Heart right ventricle (tissue), 16 donors: ENCODE measurements around the gene ALPL. TPM values are rescaled to one million over a fixed set of nuclear protein-coding genes. Genes with fewer than 3 reads are reported as not detected.
"Not testable (repeated sequence)": the region's sequence is repeated elsewhere in the genome, so short reads cannot be mapped to it uniquely, and the experiment has no call there.

Experiments used
- ATAC-seq, 8 donors: fragments of 200-7000 bp; cut with Tn5 transposase; one replicate each; pipeline ENCODE4 v1.9.1; 2020; ENCODE audit warnings: mild to moderate bottlenecking in 8 of 8, moderate library complexity in 8 of 8, moderate number of reproducible peaks in 1 of 8
- DNase-seq, 2 donors: peaks; one replicate each; pipeline ENCODE4 v3.0.0-alpha.2; 2020
- H3K27ac ChIP-seq, 10 donors: fragments of 200-600 bp; sonication (generic) in 2 of 10; one replicate each; pipeline versions ENCODE4 v1.5.0 to v1.8.0; 2020 to 2022; ENCODE audit warnings: mild to moderate bottlenecking in 3 of 10
- H3K27me3 ChIP-seq, 7 donors: fragments of 200-600 bp; one replicate each; pipeline ENCODE4 v1.8.0; 2021 to 2022; ENCODE audit warnings: mild to moderate bottlenecking in 2 of 7
- H3K36me3 ChIP-seq, 9 donors: fragments of 200-600 bp; sonication (generic) in 1 of 9; one replicate each; pipeline versions ENCODE4 v1.5.0 to v1.8.0; 2020 to 2022; ENCODE audit warnings: mild to moderate bottlenecking in 2 of 9
- H3K4me1 ChIP-seq, 9 donors: fragments of 200-600 bp; sonication (generic) in 1 of 9; one replicate each; pipeline versions ENCODE4 v1.5.0 to v1.8.0; 2020 to 2022; ENCODE audit warnings: mild to moderate bottlenecking in 4 of 9
- H3K4me3 ChIP-seq, 10 donors: fragments of 200-600 bp; sonication (generic) in 2 of 10; one replicate each; pipeline versions ENCODE4 v1.5.0 to v1.8.0; 2020 to 2022; ENCODE audit warnings: mild to moderate bottlenecking in 7 of 10, moderate library complexity in 2 of 10
- H3K9me3 ChIP-seq, 11 donors: fragments of 200-600 bp in 10 of 11; sonication (generic) in 2 of 11; one replicate each; pipeline versions ENCODE4 v1.5.0 to v1.8.0; 2013 to 2022; ENCODE audit warnings: mild to moderate bottlenecking in 2 of 11, control low read depth in 1 of 11, moderate library complexity in 1 of 11
- WGBS, 2 donors: extraction: QIAGEN DNeasy Blood & Tissue Kit; methylation state at CpG; one replicate each; pipeline ENCODE4 v1.1.7; 2013; ENCODE audit warnings: inconsistent platforms in 1 of 2; 5-methylcytosine and 5-hydroxymethylcytosine counted together
- intact Hi-C, 10 donors: fragments of 100-400 bp; cut with DNase I; formaldehyde crosslinking; loops; one replicate each; pipeline versions ENCODE4 v1.11.1 to v1.14.2; 2022
- long read RNA-seq, 3 donors: library from polyadenylated mRNA; unstranded; transcript quantifications; one replicate each; pipeline ENCODE4 v2.0.0, GENCODE V29; 2020 to 2021
- polyA plus RNA-seq, 2 donors: library from polyadenylated mRNA; stranded (reverse); fragments of 200-250 nt; gene quantifications; one replicate each; pipeline ENCODE4 v1.2.3, GENCODE V29; 2013
- total RNA-seq, 10 donors: library from RNA; stranded (reverse); fragmentation: NEBNext Ultra II Directional in 3 of 10; extraction: Animal tissue kit (Norgen Biotek cat#: 25700) in 3 of 10; gene quantifications; one replicate each; pipeline versions ENCODE4 v1.2.1 to v1.2.4, GENCODE V29; 2021 to 2023
- TF ChIP-seq, protein P1 (sequence below), 9 donors: fragments of 200-600 bp; sonication (generic) in 2 of 9; IDR thresholded peaks; one replicate each; pipeline versions ENCODE4 v1.5.0 to v1.8.0; 2021 to 2022; ENCODE audit warnings: antibody characterized with exemption in 9 of 9, mild to moderate bottlenecking in 5 of 9, moderate library complexity in 1 of 9
- donor health status: Arrhythmogenic right ventricular cardiomyopathy.
- donor health status: ischemic (EF 13 %, LVEDD 7.1; RV severe dilation, severe dysfunction).
- donor health status: healthy with polysubstance abuse.
- donor health status: DM: no; HTN: yes; CAD: no.
- donor health status: DM: no; HTN: no; CAD: no.
- donor health status: ischemic (EF 25% LVEDD 6.9; RV normal size, moderate dysfunction).
- donor health status: ischemic (EF 25% LVEDD 5.7; RV mildly dilated, moderate dysfunction).
- donor health status: healthy.
- donor health status: DM: yes; HTN: yes; CAD: no.
- donor health status: Ischemic cardiomyopathy.
- donor health status: ischemic (EF 35%, LVEDD 5.7; RV mildly dilated, moderate dysfunction).
- donor health status: nonischemic (EF 11% LVEDD 7.7; RV severe dilation, severe dysfunction).
- donor health status: DM: yes; HTN: yes; CAD: no.
- donor health status: PGD.
- donor health status: ischemic (EF 29% LVEDD 5.4; RV normal size, mild dysfunction).
- donor health status: nonischemic (EF 23%, LVEDD 6.1; RV moderate dilation, normal function).

The ALPL gene
- 10 to 100 TPM in 5 of 10 donors, 1 to 10 TPM in 5; 7.1 to 19.2 (median 9.3) TPM for total RNA-seq
- polyA plus RNA-seq = 10 to 100 TPM in 1 of 2 donors, 1 to 10 TPM in 1; 7.9 to 21.1 TPM
- long read RNA-seq, donor 1, transcript ALPL-204 (12 exons, 2,589 nt) = major isoform, 5 of 11 reads
- long read RNA-seq, donor 1, partial matches to known transcripts = 0 of 11 reads
- long read RNA-seq, donor 1, other reads (novel, unspliced or antisense) = 4 of 11 reads
- long read RNA-seq, donor 2, partial matches to known transcripts = 1 of 8 reads
- long read RNA-seq, donor 2, other reads (novel, unspliced or antisense) = 3 of 8 reads
- long read RNA-seq, donor 3, transcript ALPL-204 (12 exons, 2,589 nt) = major isoform, 23 of 39 reads
- long read RNA-seq, donor 3, partial matches to known transcripts = 7 of 39 reads
- long read RNA-seq, donor 3, other reads (novel, unspliced or antisense) = 6 of 39 reads

- H3K9me3 ChIP-seq = no peaks in the 10 kb centered on the region
- WGBS, 2 donors = 7% methylated on average over 66 to 67 of the region's 67 CpGs
- intact Hi-C loops = loop anchor here (1.0 to 10.0 kb wide), 11 partner anchors 63 to 149 kb away; no protein-coding TSS in a partner anchor
- peak within 1 kb of the TSS in 7 of 10 donors; percentile 14 to 70 (median 57) for H3K27ac ChIP-seq
- TF ChIP-seq, protein P1, sequence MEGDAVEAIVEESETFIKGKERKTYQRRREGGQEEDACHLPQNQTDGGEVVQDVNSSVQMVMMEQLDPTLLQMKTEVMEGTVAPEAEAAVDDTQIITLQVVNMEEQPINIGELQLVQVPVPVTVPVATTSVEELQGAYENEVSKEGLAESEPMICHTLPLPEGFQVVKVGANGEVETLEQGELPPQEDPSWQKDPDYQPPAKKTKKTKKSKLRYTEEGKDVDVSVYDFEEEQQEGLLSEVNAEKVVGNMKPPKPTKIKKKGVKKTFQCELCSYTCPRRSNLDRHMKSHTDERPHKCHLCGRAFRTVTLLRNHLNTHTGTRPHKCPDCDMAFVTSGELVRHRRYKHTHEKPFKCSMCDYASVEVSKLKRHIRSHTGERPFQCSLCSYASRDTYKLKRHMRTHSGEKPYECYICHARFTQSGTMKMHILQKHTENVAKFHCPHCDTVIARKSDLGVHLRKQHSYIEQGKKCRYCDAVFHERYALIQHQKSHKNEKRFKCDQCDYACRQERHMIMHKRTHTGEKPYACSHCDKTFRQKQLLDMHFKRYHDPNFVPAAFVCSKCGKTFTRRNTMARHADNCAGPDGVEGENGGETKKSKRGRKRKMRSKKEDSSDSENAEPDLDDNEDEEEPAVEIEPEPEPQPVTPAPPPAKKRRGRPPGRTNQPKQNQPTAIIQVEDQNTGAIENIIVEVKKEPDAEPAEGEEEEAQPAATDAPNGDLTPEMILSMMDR (IDR thresholded peaks at IDR 0.05) = peak in 2 of 9 donors; percentile 2 to 36
- peak within 1 kb of the TSS in 9 of 10 donors; percentile 29 to 60 (median 52) for H3K4me3 ChIP-seq
- peaks cover 10 to 43% (median 23%) of the 10 kb centered on the region in 9 donors for H3K4me1 ChIP-seq
- ATAC-seq (peak in 4 of 8 donors; percentile 4 to 20 (median 12)), DNase-seq (peak in 1 of 2 donors; percentile 25)
- H3K36me3 ChIP-seq = no peaks in the 10 kb centered on the region
- peaks cover 0 to 49% (median 20%) of the 10 kb centered on the region in 7 donors for H3K27me3 ChIP-seq
Measured at GRCh38 chr1:21509351-21510112, at the start of gene ALPL. Gene ALPL (plus strand): TSS chr1:21509423. CDS start chr1:21554082, 44,659 bp downstream.

- H3K27me3 ChIP-seq, ATAC-seq, DNase-seq, intact Hi-C loops, H3K4me3 ChIP-seq, H3K9me3 ChIP-seq, H3K27ac ChIP-seq, H3K4me1 ChIP-seq: not testable (repeated sequence)
- peaks cover 0 to 35% (median 0%) of the 10 kb centered on the region in 9 donors for H3K36me3 ChIP-seq
Measured at GRCh38 chr1:21465127-21465526, 44.1 kb upstream of the ALPL start.

DNA sequence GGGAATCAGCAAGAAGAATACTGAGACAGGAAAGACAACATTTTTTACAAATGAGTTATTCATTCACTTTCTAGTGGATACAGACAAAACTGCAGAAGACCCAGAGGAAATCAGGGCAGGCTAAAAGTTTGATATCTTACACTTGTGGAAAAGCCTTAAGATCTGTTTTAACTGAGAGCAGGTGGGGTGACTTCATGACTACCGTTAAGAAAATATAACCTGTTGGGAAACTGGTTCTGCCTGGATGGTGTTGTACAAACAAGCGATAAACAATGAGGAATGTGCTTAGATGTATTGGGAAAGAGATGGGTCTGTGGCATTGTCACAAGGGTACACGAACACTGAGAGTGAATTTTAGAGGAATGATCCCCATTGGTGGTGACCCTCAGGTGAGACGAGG is 41.3 kb upstream of the ALPL start:
- H3K4me3 ChIP-seq, H3K27ac ChIP-seq, DNase-seq, H3K27me3 ChIP-seq, H3K9me3 ChIP-seq, ATAC-seq, H3K4me1 ChIP-seq, intact Hi-C loops: not testable (repeated sequence)
- WGBS, 2 donors = 79 to 81% methylated on average over 4 of the region's 4 CpGs
- peaks cover 0 to 60% (median 0%) of the 10 kb centered on the region in 9 donors for H3K36me3 ChIP-seq

- H3K4me3 ChIP-seq = no peak overlapping the region
- 48 to 52% methylated on average over 10 of the region's 10 CpGs for WGBS, 2 donors
- H3K27ac ChIP-seq = no peak overlapping the region
- TF ChIP-seq, protein P1 (IDR thresholded peaks at IDR 0.05) = peak in 5 of 9 donors; percentile 15 to 27 (median 18)
- no peaks in the 10 kb centered on the region for H3K4me1 ChIP-seq
- no peak for ATAC-seq
- peaks cover 0 to 67% (median 0%) of the 10 kb centered on the region in 9 donors for H3K36me3 ChIP-seq
- no peaks in the 10 kb centered on the region for H3K27me3 ChIP-seq
- H3K9me3 ChIP-seq = no peaks in the 10 kb centered on the region
- no peak for DNase-seq
- intact Hi-C loops = no loop called here
Measured at GRCh38 chr1:21468599-21468998, 40.6 kb upstream of the ALPL start.

GRCh38 chr1:21469581-21469980 is 39.6 kb upstream of the ALPL start:
- no peak overlapping the region for H3K4me3 ChIP-seq
- TF ChIP-seq, protein P1 (IDR thresholded peaks at IDR 0.05) = no peak
- no peaks in the 10 kb centered on the region for H3K9me3 ChIP-seq
- H3K27me3 ChIP-seq = no peaks in the 10 kb centered on the region
- no peaks in the 10 kb centered on the region for H3K4me1 ChIP-seq
- H3K27ac ChIP-seq = no peak overlapping the region
- intact Hi-C loops = no loop called here
- no peak for ATAC-seq
- DNase-seq = no peak
- 91 to 95% methylated on average over 9 of the region's 9 CpGs for WGBS, 2 donors
- H3K36me3 ChIP-seq = peaks cover 0 to 75% (median 0%) of the 10 kb centered on the region in 9 donors
